B cell (primary cell): Measurements from ENCODE around the gene TSPOAP1.

Source experiments
- CTCF ChIP-seq: fragments of 200-600 bp; IDR thresholded peaks from one replicate; pipeline ENCODE4 v1.8.0; 2022; ENCODE audit warnings: antibody characterized with exemption, mild to moderate bottlenecking
- EZH2 ChIP-seq: IDR thresholded peaks from 2 replicates; pipeline ENCODE4 v1.6.1; 2012; ENCODE audit warnings: borderline replicate concordance, low read depth, mild to moderate bottlenecking, moderate library complexity, low read length; ENCODE audit not compliant: insufficient read depth, poor library complexity, severe bottlenecking

- TF ChIP-seq CTCF (no peak), EZH2 (no peak)
Observed at GRCh38 chr17:58326609-58327362, 1.8 kb downstream of the TSPOAP1 start.
